Measurements from ENCODE around the gene VPS26C.
"Not testable (repeated sequence)": the region's sequence is repeated elsewhere in the genome, so short reads cannot be mapped to it uniquely, and the experiment has no call there.

VPS26C gene

GRCh38 chr21:37267269-37268185, at the start of gene VPS26C:
VPS26C (minus strand) TSS chr21:37267334; CDS start chr21:37267294, 40 bp downstream.
- DNase-seq (ENCODE audit: low spot score): peak; percentile 99

DNA sequence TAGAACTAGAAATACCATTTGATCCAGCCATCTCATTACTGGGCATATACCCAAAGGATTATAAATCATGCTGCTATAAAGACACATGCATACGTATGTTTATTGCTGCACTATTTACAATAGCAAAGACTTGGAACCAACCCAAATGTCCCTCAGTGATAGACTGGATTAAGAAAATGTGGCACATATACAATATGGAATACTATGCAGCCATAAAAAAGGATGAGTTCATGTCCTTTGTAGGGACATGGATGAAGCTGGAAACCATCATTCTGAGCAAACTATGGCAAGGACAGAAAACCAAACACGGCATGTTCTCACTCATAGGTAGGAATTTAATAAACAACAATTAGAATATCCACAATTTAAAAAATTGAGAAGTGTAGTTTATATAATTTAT, 48.9 kb upstream of the VPS26C start:
- not testable (repeated sequence) for DNase-seq (ENCODE audit: low spot score)

GRCh38 chr21:37300114-37300751, 33.1 kb upstream of the VPS26C start:
- no peak for DNase-seq (ENCODE audit: low spot score)

- no peak for DNase-seq (ENCODE audit: low spot score)
Observed at GRCh38 chr21:37297364-37297763, 30.2 kb upstream of the VPS26C start.

GRCh38 chr21:37294679-37295078, 27.5 kb upstream of the VPS26C start:
- no peak for DNase-seq (ENCODE audit: low spot score)

DNA sequence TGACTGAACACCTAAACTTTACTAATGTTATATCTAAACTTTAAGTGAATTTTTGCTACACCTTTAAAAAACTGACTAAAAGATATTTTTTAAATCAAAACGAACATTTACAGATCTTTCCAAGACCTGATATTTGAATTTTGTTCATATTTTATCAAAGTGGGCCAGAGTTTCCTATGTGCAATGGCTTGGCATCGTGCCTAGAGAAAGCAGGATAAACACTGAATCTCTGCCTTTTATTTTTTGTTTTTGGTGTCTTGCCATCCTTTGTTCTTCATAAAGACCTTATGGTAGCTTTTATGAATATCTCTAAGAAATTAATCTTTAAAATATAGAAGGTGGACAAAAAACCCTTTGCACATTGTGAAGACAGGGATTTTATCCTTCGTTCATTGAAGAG, 25.8 kb upstream of the VPS26C start:
- DNase-seq (ENCODE audit: low spot score): no peak

DNA sequence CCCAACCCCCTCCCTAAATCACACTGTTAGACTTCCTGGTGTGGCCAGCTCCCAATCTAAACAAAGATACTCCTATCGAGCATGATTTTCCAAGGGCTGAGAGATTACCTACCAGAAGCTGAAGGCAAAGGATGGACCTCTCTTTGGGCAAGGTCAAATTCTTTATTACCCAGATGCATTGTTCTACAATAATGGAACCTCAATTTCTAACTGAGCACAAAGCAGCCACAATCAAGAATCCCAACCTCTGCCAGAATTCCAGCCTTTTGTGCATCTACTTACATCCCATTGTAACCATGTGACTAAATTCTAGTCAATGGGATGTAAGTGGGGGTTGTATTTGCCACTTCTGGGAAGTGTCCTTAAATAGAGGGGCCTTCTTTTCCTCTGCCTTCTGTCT, 24.9 kb upstream of the VPS26C start:
- DNase-seq (ENCODE audit: low spot score): no peak

DNA sequence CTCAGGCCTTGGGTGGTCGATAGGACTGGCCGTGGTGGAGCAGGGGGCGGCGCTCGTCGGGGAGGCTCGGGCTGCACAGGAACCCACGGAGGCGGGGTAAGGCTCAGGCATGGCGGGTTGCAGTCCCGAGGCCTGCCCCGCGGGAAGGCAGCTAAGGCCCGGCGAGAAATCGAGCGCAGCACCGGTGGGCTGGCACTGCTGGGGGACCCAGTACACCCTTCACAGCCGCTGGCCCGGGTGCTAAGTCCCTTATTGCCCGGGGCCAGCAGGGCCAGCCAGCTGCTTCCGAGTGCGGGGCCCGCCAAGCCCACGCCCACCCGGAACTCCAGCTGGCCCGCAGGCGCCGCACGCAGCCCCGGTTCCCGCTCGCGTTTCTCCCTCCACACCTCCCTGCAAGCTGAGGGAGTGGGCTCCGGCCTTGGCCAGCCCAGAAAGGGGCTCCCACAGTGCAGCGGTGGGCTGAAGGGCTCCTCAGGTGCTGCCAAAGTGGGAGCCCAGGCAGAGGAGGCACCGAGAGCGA, 16.1 kb upstream of the VPS26C start:
- DNase-seq (ENCODE audit: low spot score): not testable (repeated sequence)

GRCh38 chr21:37282602-37283001, 15.5 kb upstream of the VPS26C start:
- DNase-seq (ENCODE audit: low spot score): not testable (repeated sequence)

GRCh38 chr21:37281993-37282392, 14.9 kb upstream of the VPS26C start:
- peak; percentile 18 for DNase-seq (ENCODE audit: low spot score)

GRCh38 chr21:37281579-37281978, 14.4 kb upstream of the VPS26C start:
- DNase-seq (ENCODE audit: low spot score): no peak

GRCh38 chr21:37279271-37279670, 12.1 kb upstream of the VPS26C start:
- not testable (repeated sequence) for DNase-seq (ENCODE audit: low spot score)

- DNase-seq (ENCODE audit: low spot score): no peak
Observed at GRCh38 chr21:37278199-37278598, 11.1 kb upstream of the VPS26C start.

- no peak for DNase-seq (ENCODE audit: low spot score)
Observed at GRCh38 chr21:37276377-37276776, 9.2 kb upstream of the VPS26C start.

DNA sequence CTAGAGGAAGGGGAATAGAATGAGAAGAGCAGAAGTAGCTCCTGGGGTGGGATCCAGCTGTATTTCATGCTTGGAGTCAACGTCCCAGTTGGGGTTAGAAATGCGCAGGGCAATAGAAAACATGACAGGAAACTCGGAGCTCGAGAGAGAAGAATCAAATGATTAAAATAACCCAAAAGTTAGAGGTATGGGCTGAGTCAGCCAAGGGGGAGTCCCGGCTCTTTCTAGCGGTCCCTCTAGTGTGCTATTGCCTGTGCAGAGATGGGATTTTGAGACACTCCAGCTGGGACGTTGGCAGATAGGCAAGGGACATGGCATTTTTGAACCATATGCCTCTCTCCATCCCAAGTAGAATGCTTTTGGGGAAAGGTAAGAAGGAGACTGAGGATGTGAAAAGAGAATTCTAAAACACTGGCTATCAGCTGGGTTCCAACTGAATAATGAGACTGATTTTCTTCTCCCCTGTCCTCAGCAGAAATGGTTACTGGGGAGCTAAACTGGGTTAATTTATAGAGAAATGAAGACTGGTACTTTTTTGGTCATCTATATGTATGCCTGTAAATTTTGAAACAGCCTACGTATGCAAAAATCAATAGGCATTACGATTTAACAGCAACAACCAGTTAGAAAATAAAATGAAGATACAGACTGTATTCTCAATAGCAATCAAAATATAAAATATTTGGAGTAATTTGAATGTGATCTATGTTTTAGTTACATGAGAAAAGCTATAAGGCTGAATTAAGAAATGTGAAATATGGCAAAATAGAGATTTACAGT, 7.0 kb upstream of the VPS26C start:
- no peak for DNase-seq (ENCODE audit: low spot score)

GRCh38 chr21:37273440-37273839, 6.3 kb upstream of the VPS26C start:
- DNase-seq (ENCODE audit: low spot score): no peak

GRCh38 chr21:37272897-37273296, 5.8 kb upstream of the VPS26C start:
- DNase-seq (ENCODE audit: low spot score): no peak

DNA sequence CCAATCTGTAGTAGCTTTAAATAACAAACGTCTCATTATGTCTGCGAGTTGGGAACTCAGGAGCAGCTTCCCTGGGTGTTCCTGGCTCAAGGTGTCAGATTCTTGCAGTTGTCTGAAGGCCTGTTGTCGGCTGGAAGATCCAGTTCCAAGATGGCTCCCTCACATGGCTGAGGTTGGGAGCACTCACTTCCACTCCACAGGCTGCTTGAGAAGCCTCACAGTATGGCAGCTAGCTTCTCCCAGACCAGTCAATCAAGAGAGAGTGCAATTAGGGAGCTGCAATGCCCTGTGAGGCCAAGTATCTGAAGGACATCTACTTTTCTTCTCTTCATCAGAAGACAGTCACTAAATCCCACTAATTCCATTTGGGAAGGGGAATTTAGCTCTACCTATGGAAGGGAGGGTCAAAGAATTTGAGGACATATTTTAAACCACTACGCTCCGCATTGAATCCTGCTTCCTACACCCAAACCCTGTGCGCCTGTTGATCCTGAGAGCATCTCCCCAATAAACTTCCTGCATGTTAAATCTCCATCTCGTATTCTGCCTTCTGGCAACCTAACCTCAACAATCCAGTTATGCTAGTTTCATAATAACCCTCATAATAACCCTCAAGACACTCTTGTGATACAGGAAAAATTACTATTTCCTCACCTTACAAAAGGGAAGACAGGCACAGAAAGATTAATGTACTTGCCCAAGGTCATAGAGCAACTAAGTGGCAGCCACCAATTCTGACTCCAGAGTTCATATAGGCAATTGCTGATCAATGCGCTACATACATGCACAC, 3.6 kb upstream of the VPS26C start:
- DNase-seq (ENCODE audit: low spot score): no peak

- DNase-seq (ENCODE audit: low spot score): no peak
Observed at GRCh38 chr21:37269481-37269880, 2.3 kb upstream of the VPS26C start.

GRCh38 chr21:37268186-37268503, 1.0 kb upstream of the VPS26C start:
- DNase-seq (ENCODE audit: low spot score): no peak

DNA sequence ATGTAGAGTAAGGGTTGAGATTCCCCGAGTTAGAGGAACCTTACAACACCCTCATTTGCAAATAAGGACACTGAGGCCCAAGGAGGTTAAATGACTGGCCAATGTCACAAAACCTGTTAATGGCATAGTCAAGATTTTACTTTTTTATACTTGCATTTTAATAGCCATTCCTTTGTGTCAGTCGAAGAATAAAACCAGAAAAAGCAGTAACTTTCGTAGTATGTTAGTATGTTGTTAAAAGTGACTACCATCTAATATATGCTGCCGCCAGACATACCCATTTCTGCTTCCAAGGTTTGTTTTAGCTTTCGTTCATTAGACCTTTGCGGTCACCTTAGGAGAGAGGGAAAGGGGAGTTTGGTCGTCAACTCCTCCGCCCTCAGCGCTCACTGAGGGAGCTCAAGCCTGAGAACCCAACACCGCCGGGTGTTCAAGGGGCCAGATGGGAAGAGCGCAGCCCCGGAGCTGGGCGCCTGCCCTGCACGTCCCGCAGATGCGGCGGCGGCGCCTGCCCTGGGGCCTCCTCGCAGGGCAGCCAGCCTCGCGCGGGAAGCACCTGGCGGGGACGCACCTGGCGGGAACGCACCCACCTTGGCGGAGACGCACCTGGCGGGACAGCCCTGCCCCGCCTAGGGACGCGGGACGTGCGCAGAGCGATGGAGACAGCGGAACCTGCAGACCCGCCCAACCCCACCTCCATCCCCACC, 466 bp downstream of the VPS26C start:
- no peak for DNase-seq (ENCODE audit: low spot score)
